DND-41 (cell line): ENCODE data around the gene DOK6.

ENCODE experiments used
- CTCF ChIP-seq: IDR thresholded peaks from 2 replicates; pipeline ENCODE4 v1.5.1; 2012; ENCODE audit warnings: borderline replicate concordance, low read length, moderate library complexity, mild to moderate bottlenecking; ENCODE audit not compliant: poor library complexity, severe bottlenecking; ENCODE audit errors: extremely low read depth
- EZH2 ChIP-seq: IDR thresholded peaks from 3 replicates; pipeline ENCODE4 v1.6.1; 2012; ENCODE audit warnings: borderline replicate concordance, low read depth, mild to moderate bottlenecking, moderate library complexity, low read length, inconsistent platforms; ENCODE audit not compliant: severe bottlenecking

- no peak for TF ChIP-seq CTCF
- no peak for TF ChIP-seq EZH2
These were observed 196.9 kb downstream of the DOK6 start for GRCh38 chr18:69597561-69597960.
